Lung (tissue), 12 donors: Measurements from ENCODE around the gene STXBP5. TPM values are rescaled to one million over a fixed set of nuclear protein-coding genes. Genes with fewer than 3 reads are reported as not detected.

Source experiments
- ATAC-seq: fragments of 200-7000 bp; cut with Tn5 transposase; one replicate; pipeline ENCODE4 v1.9.1; 2020; ENCODE audit warnings: moderate number of reproducible peaks; ENCODE audit not compliant: insufficient read depth, low FRiP score
- DNase-seq, 3 donors: peaks; one replicate each; pipeline ENCODE4 v3.0.0-alpha.2; 2013 to 2017
- H3K27ac ChIP-seq, 2 donors: one replicate each; pipeline ENCODE4 v1.5.1; 2013; ENCODE audit warnings: mild to moderate bottlenecking in 2 of 2, moderate library complexity in 2 of 2, control low read depth in 1 of 2, inconsistent platforms in 1 of 2, low read depth in 1 of 2, low read length in 1 of 2
- H3K27me3 ChIP-seq, 3 donors: one replicate each; pipeline ENCODE4 v1.5.1; 2013; ENCODE audit warnings: low read length in 2 of 3; ENCODE audit not compliant: control insufficient read depth in 3 of 3, insufficient read depth in 3 of 3
- H3K36me3 ChIP-seq, 4 donors: one replicate each; pipeline ENCODE4 v1.5.1; 2013; ENCODE audit warnings: low read length in 4 of 4, mild to moderate bottlenecking in 1 of 4, moderate library complexity in 1 of 4; ENCODE audit not compliant: control insufficient read depth in 4 of 4, insufficient read depth in 4 of 4
- H3K4me1 ChIP-seq, 5 donors: one replicate each; pipeline ENCODE4 v1.5.1; 2013; ENCODE audit warnings: low read length in 5 of 5, mild to moderate bottlenecking in 2 of 5, moderate library complexity in 1 of 5; ENCODE audit not compliant: control insufficient read depth in 5 of 5, insufficient read depth in 5 of 5
- H3K4me3 ChIP-seq: one replicate; pipeline ENCODE4 v1.5.1; 2013; ENCODE audit warnings: mild to moderate bottlenecking, control low read depth, moderate library complexity
- H3K9ac ChIP-seq, 2 donors: one replicate each; pipeline ENCODE4 v1.5.1; 2013; ENCODE audit warnings: low read length in 2 of 2, control low read depth in 1 of 2; ENCODE audit not compliant: insufficient read depth in 1 of 2
- H3K9me3 ChIP-seq, 4 donors: one replicate each; pipeline ENCODE4 v1.5.1; 2013; ENCODE audit warnings: low read length in 3 of 4, mild to moderate bottlenecking in 1 of 4, moderate library complexity in 1 of 4; ENCODE audit not compliant: control insufficient read depth in 4 of 4, insufficient read depth in 3 of 4
- CTCF ChIP-seq: IDR thresholded peaks from 2 replicates; pipeline ENCODE4 v1.5.1; 2012; ENCODE audit warnings: mild to moderate bottlenecking; ENCODE audit errors: control extremely low read depth, extremely low read depth
- WGBS, 2 donors: extraction: QIAGEN DNeasy Blood & Tissue Kit; methylation state at CpG; one replicate each; pipeline ENCODE4 v1.1.7; 2013; 5-methylcytosine and 5-hydroxymethylcytosine counted together
- polyA plus RNA-seq, 2 donors: library from polyadenylated mRNA; stranded (reverse); fragments of 200-250 nt; gene quantifications; one replicate each; pipeline ENCODE4 v1.2.1, GENCODE V29; 2013
- total RNA-seq, 2 donors: library from RNA; depleted of rRNA in 1 of 2; stranded (reverse); fragments of >200 nt in 1 of 2; gene quantifications; one replicate each; pipeline ENCODE4 v1.2.1, GENCODE V29; 2014 to 2021
- donor health status: control.
- donor health status: control.
- donor health status: Bipolar disorder and iron deficiency.
- donor health status: healthy.
- donor health status: DM: yes; HTN: yes; CAD: no.

Gene STXBP5
- total and polyA plus RNA-seq, 4 donors: 6.2 to 29.0 (median 12.9) TPM

DNA sequence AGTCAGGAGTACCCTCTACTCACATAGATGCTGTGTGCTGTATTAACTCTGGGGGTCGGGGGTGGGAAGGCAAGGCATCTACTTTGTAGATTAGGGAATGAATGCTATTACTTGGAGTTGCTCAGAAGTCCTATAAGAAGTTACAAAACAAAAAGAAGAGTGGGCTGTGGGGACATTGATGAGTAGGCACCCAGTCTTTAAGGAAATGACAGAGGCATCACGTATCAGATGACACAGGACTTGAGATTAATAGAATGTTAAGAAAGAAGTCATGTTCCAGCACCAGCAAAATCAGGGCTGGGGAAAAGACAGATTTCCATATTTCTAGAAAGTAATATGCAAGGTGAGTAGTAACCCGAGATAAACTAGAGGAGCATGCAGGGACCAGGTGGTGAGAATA is 19.0 kb upstream of the STXBP5 start:
- ATAC-seq: no peak
- H3K4me1 ChIP-seq: no peaks in the 10 kb centered on the region
- H3K4me3 ChIP-seq: no peak overlapping the region
- 84 to 85% methylated on average over 3 of the region's 3 CpGs for WGBS, 2 donors
- no peaks in the 10 kb centered on the region for H3K27me3 ChIP-seq
- no peaks in the 10 kb centered on the region for H3K36me3 ChIP-seq
- no peak for DNase-seq
- no peak overlapping the region for H3K27ac ChIP-seq
- H3K9ac ChIP-seq: no peak overlapping the region
- TF ChIP-seq CTCF: no peak
- no peaks in the 10 kb centered on the region for H3K9me3 ChIP-seq

DNA sequence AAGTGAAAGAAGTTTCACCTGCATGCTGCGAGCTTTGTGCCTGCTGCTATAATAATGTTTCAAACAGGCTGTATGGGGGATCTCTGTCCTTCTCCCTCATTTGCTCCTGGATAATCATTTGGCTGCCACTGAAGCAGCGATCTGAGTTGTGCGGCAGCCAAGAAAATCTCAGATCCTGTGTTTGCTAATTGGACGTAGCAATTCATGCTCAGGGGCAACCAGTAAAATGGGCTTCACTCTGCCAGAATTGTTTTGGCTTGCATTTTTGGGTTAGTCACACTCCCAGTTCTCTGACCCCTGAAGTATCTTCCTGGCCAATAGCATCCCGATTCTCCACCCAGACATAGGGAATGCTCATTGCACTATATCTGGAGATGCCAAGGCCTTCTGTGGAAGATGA is 13.7 kb upstream of the STXBP5 start:
- DNase-seq (no peak), ATAC-seq (no peak)
- Histone ChIP-seq H3K9me3 (no peaks in the 10 kb centered on the region), H3K27me3 (no peaks in the 10 kb centered on the region), H3K36me3 (no peaks in the 10 kb centered on the region), H3K4me1 (no peaks in the 10 kb centered on the region), H3K4me3 (no peak overlapping the region), H3K9ac (no peak overlapping the region), H3K27ac (no peak overlapping the region)
- WGBS, 2 donors: 74 to 97% methylated on average over 5 of the region's 5 CpGs
- no peak for TF ChIP-seq CTCF

- WGBS, 2 donors: 41 to 52% methylated on average over 3 of the region's 3 CpGs
- no peaks in the 10 kb centered on the region for H3K36me3 ChIP-seq
Measured at GRCh38 chr6:147192278-147192911, 11.8 kb upstream of the STXBP5 start.

More at GRCh38 chr6:147192278-147192911, 11.8 kb upstream of the STXBP5 start:
- DNase-seq: no peak
- no peak for TF ChIP-seq CTCF
- Histone ChIP-seq H3K9ac (no peak overlapping the region), H3K4me3 (no peak overlapping the region), H3K27ac (no peak overlapping the region), H3K27me3 (no peaks in the 10 kb centered on the region), H3K9me3 (no peaks in the 10 kb centered on the region), H3K4me1 (no peaks in the 10 kb centered on the region)
- no peak for ATAC-seq
